Measurements from ENCODE around the gene RTN4. TPM values are rescaled to one million over a fixed set of nuclear protein-coding genes. Genes with fewer than 3 reads are reported as not detected.

Gene RTN4
- total RNA-seq, 1 experiment from 2014 or later: 391 TPM

DNA sequence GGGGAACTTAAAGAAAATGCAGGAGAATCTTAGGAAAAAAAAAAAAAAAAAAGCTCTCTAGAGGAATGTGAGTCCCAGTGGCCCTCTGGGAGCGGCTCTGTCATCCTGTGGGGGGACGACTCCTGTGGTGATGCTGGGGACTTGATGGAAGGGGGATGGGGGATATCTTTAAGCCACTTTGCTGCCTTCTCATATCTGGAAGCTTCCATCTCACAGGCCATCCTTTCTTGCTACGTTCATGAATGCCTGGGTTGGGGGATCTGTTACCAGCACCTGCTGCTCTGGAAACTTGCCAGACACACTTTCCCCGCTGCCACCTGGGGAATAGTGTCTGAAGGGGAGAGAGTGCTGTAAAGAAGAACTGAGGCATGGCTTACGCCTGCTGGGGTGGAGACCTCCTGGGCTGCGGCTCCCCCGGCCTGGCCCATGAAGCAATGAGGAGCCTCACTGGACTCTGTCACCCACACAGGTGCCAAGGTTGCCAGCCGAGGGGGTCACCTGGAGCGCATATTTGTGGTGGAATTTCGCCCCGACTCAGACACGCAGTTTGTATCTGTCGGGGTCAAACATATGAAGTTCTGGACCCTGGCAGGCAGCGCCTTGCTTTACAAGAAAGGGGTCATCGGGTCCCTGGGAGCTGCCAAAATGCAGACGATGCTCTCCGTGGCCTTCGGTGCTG is 92.8 kb downstream of the RTN4 start:
- no peaks in the 10 kb centered on the region for H3K27me3 Mint-ChIP-seq (ENCODE audit: insufficient read depth, unreplicated experiment)
- no peaks in the 10 kb centered on the region for H3K9me3 Mint-ChIP-seq (ENCODE audit: unreplicated experiment)
- ChIA-PET CTCF (interaction anchor here (0.6 to 1.5 kb wide), 2 partner anchors 12 to 216 kb away, joined by 3 read pairs; no protein-coding TSS in a partner anchor), POLR2A (interaction anchor here (1.9 to 2.2 kb wide), 2 partner anchors 11 to 12 kb away, joined by 6 to 9 read pairs; no protein-coding TSS in a partner anchor)
- H3K36me3 Mint-ChIP-seq (ENCODE audit: insufficient read depth, unreplicated experiment): no peaks in the 10 kb centered on the region
- H3K27ac Mint-ChIP-seq (ENCODE audit: low read depth, unreplicated experiment): no peak overlapping the region
- no TSS peak for BruUV-seq (replicated peaks)
- TF ChIP-seq CTCF (IDR thresholded peaks at IDR 0.05; ENCODE audit: unreplicated experiment): no peak
- H3K4me3 Mint-ChIP-seq (ENCODE audit: unreplicated experiment): no peak overlapping the region
- no peaks in the 10 kb centered on the region for H3K4me1 Mint-ChIP-seq (ENCODE audit: insufficient read depth, unreplicated experiment)
- intact Hi-C loops (cut with micrococcal nuclease): no loop called here
- no peak for DNase-seq (ENCODE audit: unreplicated experiment)

- H3K36me3 Mint-ChIP-seq (ENCODE audit: insufficient read depth, unreplicated experiment): no peaks in the 10 kb centered on the region
- intact Hi-C loops (cut with micrococcal nuclease): no loop called here
- H3K27ac Mint-ChIP-seq (ENCODE audit: low read depth, unreplicated experiment): no peak overlapping the region
- no peak overlapping the region for H3K4me3 Mint-ChIP-seq (ENCODE audit: unreplicated experiment)
- H3K27me3 Mint-ChIP-seq (ENCODE audit: insufficient read depth, unreplicated experiment): no peaks in the 10 kb centered on the region
- H3K9me3 Mint-ChIP-seq (ENCODE audit: unreplicated experiment): no peaks in the 10 kb centered on the region
- no peak for DNase-seq (ENCODE audit: unreplicated experiment)
- no TSS peak for BruUV-seq (replicated peaks)
- POLR2A ChIA-PET: interaction anchor here (0.6 to 2.2 kb wide), 7 partner anchors 9 to 199 kb away, joined by 3 to 9 read pairs (median 3); partner anchors contain the start of gene RTN4
- CTCF ChIA-PET: interaction anchor here (0.9 to 1.5 kb wide), 3 partner anchors 13 to 57 kb away, joined by 3 to 4 read pairs (median 3); no protein-coding TSS in a partner anchor
- TF ChIP-seq CTCF (IDR thresholded peaks at IDR 0.05; ENCODE audit: unreplicated experiment): no peak
- H3K4me1 Mint-ChIP-seq (ENCODE audit: insufficient read depth, unreplicated experiment): no peaks in the 10 kb centered on the region
Measured at GRCh38 chr2:54956111-54956627, 94.1 kb downstream of the RTN4 start.

DNA sequence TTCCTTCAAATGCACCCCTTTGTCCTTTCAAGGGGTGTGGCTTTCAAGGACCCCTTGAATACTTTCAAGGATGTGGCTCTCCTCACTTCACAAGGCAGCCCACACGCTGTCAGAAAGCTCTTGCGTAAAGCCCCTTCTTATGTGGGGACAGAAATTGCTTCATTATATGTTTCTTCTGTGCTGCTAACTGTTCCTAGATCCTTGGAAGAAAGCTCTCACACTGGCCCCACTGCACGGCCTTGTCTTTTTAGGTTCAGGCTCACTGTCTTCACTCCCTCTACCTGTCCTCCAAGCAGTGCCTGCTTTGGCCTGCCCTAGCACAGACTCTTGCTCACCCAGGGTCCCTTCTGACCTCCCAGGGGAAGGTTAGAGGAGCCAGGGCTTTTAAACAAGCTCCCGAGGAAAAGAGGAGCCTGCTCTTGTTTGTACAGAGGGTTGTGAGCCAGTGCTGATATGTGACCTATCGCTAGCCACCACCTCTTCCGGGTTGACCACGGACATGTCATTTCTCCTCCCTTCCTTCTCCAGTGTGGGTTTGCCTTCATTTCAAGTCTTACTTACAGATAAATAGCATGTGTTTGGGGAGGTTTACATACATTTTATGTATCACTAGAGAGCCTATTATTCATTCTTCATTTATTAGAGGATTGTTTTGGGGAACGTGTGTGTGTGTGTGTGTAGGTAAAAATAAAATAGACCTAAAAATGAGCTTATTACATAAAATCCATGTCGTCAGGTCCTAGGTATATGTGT is 94.7 kb downstream of the RTN4 start:
- POLR2A ChIA-PET: interaction anchor here (0.6 to 2.2 kb wide), 7 partner anchors 9 to 198 kb away, joined by 3 to 9 read pairs (median 3); no protein-coding TSS in a partner anchor
- Mint-ChIP-seq H3K36me3 (ENCODE audit: insufficient read depth, unreplicated experiment) (no peaks in the 10 kb centered on the region), H3K9me3 (ENCODE audit: unreplicated experiment) (no peaks in the 10 kb centered on the region), H3K27ac (ENCODE audit: low read depth, unreplicated experiment) (no peak overlapping the region), H3K4me3 (ENCODE audit: unreplicated experiment) (no peak overlapping the region), H3K4me1 (ENCODE audit: insufficient read depth, unreplicated experiment) (no peaks in the 10 kb centered on the region), H3K27me3 (ENCODE audit: insufficient read depth, unreplicated experiment) (no peaks in the 10 kb centered on the region)
- intact Hi-C loops (cut with micrococcal nuclease): no loop called here
- BruUV-seq (replicated peaks): no TSS peak
- TF ChIP-seq CTCF (IDR thresholded peaks at IDR 0.05; ENCODE audit: unreplicated experiment): no peak
- CTCF ChIA-PET: interaction anchor here (0.9 to 1.5 kb wide), 3 partner anchors 14 to 57 kb away, joined by 3 to 4 read pairs (median 3); no protein-coding TSS in a partner anchor
- DNase-seq (ENCODE audit: unreplicated experiment): no peak

All from MCF 10A (cell line).